Activated CD8-positive, alpha-beta memory T cell treated with anti-CD3 and anti-CD28 coated beads, Interleukin-2, amount 50 U/mL, for 1 hour (primary cell): ENCODE data around the gene STRN3.
"Not testable (repeated sequence)": the region's sequence is repeated elsewhere in the genome, so short reads cannot be mapped to it uniquely, and the experiment has no call there.

Experiments
- DNase-seq: peaks from one replicate; pipeline ENCODE4 v3.0.0-alpha.2; 2020; ENCODE audit errors: extremely low read depth

STRN3 gene

DNA sequence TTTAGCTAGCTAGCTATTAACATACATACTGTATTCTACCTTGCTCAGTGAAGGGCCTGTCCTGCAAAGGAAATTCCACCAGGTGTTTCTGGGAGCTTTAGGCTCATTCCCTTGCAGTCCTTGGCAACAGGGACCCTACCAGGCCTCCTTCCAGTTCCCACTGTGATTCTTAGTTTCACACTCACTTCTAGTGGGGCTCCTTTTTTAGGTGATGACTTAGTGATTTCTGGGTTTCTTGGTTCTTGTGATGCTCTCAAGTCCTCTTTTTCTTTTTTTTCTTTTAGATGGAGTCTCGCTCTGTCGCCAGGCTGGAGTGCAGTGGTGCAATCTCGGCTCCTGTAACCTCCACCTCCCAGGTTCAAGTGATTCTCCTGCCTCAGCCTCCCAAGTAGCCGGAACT lies 10.4 kb upstream of the STRN3 start:
- DNase-seq, result no peak

DNA sequence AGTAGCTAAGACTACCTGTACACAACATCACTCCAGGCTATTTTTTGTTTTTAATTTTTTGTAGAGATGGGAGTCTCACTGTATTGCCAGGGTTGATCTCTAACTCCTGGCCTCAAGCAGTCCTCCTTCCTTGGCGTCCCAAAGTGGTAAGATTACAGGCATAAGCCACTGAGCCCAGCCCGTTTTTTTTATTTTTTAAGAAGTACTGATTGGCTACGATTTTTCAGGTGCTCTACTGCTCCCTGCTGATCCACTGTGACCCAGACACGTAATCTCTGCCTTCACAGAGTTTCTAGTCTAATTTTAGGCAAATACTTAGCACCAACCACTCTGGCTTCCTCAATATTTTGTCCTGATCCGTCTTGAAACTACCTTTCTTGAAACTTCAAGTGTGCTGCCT lies 4.3 kb upstream of the STRN3 start:
- DNase-seq, result no peak

DNA sequence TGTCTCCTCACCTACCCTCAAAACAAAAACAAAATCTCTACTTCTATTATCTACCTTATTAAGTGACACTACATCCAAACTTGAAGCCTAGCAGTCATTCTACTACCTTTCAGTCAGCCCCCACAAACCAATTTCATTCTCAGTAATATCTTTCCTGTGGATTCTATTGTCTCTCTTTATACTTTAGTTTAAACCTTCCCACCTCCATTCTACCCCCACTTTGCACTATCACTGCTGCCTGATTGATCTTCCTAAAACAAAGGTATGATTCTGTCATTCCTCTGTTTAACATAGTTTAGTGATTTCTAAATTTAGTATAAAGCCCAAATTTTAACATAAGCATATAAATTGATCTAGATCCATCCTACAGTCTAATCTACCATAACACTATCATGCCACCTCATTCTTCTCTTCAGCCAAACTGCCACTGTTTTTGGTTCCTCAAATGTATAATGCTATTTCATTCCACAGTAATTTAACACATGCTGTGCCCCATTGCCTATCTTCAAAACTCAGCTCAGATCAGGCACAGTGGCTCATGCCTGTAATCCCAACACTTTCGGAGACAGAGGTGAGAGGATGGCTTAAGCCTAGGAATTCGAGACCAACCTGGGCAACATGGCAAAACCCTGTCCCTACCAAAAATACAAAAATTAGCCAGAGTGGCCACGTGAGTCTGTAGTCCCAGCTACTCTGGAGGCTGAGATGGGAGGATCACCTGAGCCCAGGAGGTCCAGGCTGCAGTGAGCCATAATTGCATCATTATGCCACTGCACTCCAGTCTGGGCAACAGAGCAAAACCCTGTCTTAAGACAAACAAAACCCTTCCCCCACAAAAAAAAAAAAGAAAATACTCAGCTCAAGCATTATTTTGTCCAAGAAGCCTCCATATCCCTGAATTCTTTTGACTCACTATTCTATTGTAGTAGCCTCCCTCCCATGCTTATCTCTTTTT lies 3.1 kb upstream of the STRN3 start:
- DNase-seq, result no peak

DNA sequence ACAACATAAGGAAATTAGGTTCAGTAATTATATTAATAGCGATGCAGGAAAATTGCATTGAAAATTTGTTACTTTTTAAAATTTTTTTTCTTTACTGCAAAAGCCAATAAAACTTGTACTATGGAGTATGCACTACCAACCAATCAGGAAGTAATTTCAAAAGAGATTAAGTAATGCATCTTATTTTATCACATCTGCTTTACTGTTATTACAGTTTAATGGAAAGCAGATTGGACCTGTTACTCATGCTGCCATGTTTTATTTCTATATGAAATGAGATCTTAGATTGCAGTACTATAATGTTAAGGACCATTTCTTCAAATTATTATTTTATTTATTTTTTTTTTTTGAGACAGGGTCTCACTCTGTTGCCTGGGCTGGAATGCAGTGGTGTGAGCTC lies 1.7 kb upstream of the STRN3 start:
- DNase-seq, result no peak

DNA sequence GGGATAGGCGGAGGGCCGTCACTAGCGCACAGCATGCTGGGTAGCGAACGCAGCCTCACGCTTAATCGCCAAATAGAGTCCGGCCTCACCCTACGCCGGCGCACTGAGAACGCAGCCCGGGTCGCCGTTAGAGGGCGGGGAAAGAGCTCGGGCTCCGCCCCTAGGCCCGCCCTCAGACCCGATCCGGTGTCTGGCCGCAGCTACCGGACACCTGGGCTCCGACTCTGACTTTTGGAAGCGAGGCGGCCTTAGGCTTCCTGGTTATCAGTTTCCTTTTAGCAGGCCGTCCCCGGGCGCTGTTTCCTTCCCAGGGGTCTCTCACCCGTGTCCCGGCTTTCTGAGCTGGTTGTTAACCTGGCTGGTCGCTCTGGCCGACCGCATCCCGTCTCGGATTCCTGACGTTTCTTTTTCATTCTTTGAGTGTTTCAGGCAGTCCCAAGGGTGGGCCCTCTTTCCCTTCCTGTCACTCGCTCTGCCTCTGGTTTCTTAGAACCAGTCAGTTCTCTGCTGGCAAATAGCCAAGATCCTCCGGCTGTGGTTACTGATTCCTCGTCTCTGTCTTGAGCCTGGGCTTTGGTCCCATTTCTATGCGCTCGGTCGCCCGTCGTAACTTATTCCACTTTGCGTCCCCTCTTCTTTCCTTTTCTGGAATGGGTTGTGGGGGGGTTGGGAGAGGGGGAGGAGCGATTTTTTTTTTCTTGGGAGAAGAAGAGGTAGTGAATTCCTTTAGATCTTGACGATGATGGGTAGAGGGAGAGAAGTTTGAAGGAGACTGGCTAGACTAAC lies 464 bp upstream of the STRN3 start:
- DNase-seq, result peak; percentile 68

DNA sequence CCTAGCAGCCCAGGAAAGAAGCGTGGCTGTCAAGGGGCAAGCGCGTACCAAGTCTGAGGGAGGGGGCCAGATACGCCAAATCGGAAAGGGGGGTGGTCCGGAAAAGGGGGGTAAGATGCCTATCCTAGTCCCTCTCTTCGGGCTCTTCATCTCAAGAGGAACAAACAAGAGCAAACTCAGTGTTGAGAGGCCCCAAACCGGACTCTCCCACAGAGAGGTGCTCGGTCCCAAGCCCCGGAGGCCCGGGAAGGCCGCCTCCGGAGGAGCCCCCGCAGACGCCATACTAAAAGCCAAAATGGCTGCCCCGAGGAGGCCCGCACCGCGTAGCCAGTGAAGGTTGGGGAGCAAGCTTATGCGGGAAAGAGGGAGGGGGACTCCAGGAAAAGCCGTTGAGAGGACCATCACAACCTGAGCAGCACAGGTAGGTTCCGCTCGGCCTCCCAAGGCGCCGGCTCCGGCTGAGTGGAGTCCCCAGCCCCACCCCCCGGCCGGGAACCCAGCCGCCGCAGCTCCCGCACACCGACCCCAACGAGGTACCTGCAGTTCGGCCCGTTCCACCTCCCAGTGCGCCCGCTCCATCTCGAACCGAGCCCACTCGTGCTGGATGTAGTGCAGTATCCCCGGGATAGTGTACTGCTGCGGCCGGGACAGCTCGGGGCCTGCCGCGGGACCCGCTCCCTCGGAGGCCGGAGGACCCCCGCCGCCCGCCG lies 657 bp downstream of the STRN3 start, which contains the start of gene AP4S1:
Gene AP4S1, plus strand, starts transcription at position 283 of the 710 bp plus-strand sequence. CDS start 40,548 bp downstream, outside the sequence.
- peak; percentile 8 for DNase-seq

DNA sequence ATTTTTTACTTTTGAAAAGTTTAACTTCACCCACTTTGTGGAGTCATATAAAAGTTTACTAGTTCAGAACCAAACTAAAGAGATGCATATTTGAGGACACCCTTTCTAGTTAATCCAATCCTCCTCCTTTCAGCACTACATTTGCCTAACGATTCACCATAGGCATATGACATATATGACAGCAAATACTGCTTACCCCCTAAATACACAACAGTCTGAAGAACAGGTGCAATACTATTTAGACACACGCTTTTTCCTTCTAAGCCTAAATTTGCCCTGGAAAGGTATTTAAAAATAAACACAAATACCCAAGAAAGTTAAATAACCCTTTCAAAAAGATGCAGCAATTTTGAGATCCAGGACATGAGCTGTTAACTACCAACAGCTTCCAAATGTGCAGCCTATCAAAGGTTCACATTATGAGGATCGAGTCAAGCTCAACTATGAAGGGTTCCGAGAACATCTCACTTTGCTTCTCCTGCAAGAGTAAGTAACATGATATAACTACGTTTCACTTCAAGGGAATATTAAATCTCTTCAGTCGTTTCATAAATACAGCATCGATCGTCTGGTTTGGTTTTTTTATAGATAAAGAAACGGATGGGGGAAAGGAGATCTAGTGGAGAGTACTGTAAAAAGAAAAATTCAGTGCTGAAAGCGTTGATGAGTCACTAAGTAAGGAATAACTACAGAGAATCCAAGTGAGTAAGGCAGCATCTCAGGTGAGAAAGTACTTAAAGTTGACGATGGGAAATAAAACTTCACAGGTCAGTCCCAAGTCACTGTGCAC lies 1.4 kb downstream of the STRN3 start:
- DNase-seq, result no peak

DNA sequence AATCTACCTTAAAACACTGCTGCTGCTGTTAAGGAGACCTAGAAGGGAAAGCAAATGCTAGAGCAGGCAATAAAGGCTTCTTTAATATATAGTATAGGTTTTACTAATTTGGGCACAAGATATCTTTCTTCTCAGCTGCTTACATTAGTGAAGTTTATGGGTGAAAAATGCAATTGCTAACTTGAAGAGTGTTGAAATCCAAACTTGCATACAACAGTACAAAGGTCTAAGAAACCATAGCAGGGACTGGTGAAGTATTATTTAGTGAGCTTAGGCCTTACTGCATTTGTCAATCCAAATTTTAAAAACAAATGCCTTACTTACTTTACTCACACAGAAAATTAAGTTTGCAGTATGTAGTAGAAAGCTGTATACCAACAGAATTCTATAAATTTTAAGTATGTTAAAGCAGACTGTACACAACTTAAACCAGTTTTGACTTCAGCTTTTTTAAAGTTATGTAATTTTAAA lies 2.1 kb downstream of the STRN3 start:
- no peak for DNase-seq

DNA sequence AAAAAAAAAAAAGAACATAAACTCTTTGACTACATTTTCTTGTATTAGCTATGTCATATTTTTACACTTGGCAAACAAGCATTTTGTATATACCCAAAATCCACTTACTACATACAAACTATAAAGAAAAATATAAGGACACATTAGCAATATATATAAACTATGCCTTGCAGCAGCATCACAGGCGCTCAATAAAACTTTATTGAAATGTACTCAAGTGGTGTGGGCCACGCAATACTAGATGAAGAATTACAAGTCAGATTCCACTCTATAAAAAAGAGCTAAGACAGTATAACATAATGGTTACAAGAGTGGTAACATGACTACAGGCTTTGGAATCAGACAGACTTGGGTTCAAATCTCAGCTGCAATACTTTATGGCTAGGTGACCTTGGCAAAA lies 3.8 kb downstream of the STRN3 start:
- DNase-seq, result no peak

DNA sequence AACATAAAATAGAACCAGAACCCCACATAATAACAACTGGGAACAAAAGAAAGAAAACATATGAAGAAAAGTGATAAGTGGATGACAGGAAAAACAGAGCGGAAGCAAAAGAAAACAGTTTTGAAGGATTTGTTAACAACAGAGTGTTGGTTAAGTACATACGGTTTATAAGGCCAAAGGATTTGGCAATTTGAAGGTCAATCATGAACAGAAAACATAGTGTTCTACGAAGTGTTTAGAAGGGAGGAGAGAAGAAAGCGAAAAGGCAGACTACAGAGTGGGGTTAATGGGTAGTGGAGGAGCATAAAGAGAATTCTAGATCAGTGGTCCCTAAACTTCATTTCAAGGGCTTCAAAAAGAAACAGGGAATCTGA lies 4.6 kb downstream of the STRN3 start:
- DNase-seq, result no peak

DNA sequence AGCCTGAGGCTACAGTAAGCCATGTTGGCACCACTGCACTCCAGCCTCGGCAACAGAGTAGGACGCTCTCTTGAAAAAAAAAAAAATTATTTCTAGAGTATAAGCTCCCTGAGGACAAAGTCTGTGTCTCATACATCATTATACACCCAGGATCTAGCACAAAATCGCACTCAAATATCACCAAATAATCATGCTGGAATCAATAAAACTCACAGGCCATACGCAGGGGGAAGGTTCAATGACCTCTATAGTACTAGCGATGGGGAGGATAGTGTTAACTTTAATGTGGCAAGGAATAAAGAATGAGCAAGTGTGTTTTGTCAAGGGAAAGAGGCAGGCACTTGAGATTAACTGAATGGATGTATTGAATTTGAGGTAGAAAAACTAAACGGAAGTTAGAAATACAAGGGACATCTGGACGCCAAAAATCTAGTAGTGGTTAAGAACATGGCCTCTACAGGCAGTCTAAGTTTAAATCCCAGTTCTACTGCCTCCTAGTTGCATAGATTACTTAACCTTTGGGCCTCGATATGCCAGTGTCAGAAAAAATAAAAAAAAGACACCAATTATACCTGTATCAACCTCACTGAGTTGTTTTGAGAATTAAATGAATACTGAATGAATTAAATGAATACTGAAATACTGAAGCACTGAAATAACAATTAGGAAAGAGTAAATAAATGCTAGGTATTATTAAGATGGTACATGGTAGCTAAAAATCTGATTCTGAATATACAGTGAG lies 5.2 kb downstream of the STRN3 start:
- DNase-seq, result no peak

DNA sequence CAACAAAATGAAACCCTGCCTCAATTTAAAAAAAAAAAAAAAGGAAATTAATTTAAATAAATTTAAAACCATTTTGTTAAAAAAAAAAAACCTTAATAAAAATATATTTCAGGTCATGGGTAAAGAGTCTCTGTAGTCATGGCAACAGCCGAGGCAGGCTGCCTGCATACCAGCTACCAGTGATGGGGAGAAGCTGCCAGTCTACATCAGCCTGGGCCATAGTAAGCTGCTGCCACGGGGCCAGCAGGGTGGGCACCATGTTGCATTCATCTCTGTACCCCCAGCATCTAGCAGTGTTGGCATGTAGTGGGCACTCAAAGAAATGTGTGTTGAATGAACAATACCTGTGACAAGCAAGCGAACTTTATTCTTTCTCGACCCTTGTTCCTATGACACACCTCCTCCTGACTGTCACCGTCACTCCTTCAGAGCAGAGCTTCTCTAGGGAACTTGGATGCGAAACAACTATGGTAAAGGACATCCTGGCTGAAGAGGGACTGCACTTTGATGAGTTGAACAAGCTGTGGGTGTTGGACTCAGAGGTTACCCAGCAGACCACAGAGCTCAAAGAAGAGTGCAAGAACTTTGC lies 8.0 kb downstream of the STRN3 start:
- no peak for DNase-seq

DNA sequence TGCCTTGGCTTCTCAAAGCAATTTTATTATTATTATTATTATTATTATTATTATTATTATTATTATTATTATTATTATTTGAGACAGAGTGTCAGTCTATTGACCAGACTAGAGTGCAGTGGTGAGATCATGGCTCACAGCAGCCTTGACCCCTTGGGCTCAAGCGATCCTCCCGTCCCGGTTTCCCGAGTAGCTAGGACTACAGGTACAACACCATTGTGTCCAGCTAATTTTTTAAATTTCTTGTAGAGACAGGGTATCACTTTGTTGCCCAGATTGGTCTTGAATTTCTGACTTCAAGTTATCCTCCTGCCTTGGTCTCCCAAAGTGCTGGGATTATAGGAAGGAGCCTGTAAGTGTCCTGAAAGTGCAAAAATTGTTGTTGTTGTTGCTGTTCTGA lies 12.3 kb downstream of the STRN3 start:
- no peak for DNase-seq

DNA sequence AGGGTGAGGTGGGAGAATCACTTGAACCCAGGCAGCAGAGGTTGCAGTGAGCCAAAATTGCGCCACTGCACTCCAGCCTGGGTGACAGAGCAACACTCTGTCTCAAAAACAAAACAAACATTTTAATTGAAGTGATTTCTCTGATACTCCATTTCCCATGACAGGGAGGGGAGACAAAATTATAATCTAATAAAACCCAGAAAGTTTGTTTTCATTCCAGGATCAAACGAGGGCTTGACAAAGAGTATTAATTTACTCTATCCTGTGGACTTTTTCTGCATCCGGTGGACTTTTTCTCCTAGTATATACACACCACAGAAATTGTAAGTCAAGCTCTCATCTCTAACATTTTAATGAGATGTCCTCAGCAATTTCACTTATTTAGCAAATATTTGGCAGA lies 15.2 kb downstream of the STRN3 start:
- DNase-seq, result no peak

DNA sequence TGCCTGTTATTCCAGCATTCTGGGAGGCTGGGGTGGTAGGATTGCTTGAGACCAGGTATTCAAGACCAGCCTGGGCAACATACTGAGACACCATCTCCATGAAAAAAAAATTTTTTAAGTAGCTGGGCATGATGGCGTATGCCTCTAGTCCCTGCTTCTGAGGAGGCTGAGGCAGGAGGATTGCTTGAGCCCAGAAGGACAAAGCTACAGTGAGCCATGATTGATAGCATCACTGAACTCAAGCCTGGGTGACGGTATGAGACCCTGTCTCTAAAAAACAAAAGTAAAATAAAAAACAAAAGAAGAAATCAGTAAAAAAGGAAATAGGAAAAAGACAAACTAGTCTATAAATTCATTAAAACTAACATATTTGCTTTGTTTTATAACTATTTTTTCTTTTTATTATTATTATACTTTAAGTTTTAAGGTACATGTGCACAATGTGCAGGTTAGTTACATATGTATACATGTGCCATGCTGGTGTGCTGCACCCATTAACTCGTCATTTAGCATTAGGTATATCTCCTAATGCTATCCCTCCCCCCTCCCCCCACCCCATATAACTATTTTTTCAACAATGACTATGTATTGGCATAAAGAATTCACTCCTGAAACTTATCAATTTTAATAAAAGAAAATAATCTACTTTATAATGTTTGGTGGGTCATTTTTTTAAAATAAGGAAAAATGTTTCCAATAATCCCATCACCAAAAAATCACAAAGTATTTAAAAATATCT lies 16.2 kb downstream of the STRN3 start:
- no peak for DNase-seq

DNA sequence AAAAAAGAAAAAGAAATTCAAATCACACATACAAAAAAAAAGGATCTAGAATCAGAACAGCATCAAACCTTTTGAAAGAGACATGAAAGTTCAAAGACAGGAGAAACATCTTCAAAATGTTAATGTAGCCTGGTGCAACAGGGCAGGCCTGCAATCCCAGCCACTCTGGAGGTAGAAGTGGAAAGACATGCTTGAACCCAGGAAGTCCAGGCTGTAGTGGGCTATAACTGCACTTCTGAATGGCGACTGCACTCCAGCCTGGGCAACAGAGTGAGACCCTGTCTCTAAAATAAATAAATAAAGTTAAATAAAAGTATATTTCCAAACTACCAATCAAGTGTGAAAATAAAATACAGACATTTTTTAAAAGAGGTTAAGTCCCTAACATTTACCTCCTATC lies 19.5 kb downstream of the STRN3 start:
- DNase-seq, result no peak

DNA sequence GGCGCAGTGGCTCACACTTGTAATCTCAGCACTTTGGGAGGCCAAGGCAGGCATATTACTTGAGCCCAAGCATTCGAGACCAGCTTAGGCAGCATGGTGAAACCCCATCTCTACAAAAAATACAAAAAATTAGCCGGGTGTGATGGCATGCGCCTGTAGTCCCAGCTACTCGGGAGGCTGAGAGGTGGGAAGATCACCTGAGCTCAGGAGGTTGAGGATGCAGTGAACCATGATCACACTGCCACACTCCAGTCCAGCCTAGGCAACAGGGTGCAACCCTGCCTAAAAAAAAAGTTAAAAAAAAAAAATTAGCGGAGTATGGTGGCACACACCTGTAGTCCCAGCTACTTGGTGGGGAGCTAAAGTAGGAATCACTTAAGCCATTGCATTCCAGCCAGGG lies 22.2 kb downstream of the STRN3 start:
- DNase-seq, result not testable (repeated sequence)

DNA sequence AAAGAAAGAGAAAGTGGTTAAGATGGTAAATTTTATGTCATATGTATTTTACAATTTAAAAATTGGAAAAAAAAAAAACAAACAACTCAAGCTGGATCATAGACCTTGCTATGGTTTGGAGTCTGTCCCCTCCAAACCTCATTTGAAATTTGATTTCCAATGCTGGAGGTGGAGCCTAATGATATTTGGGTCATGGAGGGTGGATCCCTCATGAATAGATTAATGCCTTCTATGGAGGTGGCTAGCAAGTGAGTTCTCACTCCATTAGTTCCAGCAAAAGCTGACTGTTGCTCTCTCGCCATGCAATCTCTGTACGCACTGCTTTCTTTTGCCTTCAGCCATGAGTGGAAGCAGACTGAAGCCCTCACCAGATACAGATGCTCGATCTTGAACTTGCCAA lies 22.9 kb downstream of the STRN3 start:
- DNase-seq, result no peak

DNA sequence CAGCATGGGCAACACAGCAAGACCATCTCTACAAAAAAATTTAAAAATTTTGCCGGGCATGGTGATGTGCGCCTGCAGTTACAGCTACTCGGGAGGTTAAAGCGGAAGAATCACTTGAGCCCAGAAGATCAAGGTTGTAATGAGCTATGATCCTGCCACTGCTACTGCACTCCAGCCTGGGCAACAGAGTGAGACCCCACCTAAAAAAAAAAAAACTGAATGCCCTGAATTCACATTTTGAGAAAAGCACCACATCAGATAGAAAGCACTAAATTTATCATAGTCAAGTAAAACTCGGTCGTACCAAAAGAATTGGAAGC lies 24.9 kb downstream of the STRN3 start:
- no peak for DNase-seq
